Astrocyte (in vitro differentiated cells and primary cell): ENCODE data around the gene KCND2. TPM values are rescaled to one million over a fixed set of nuclear protein-coding genes. Genes with fewer than 3 reads are reported as not detected.
A peak's percentile ranks its signal among the peaks of the same experiment; 100 is the strongest.

Experiments
- DNase-seq: peaks from one replicate; pipeline ENCODE4 v3.0.0-alpha.2; 2010; ENCODE audit warnings: low read depth
- FAIRE-seq: peaks from 2 replicates; lab custom pipeline; 2011; peaks lifted over from hg19 to GRCh38; lab: Jason Lieb, UNC
- H2AFZ ChIP-seq: 2 replicates; pipeline ENCODE4 v1.6.0; 2012; ENCODE audit warnings: low read depth, low read length, inconsistent platforms
- H3K27ac ChIP-seq: 2 replicates; pipeline ENCODE4 v1.5.1; 2011; ENCODE audit warnings: low read depth, low read length, inconsistent platforms
- H3K27me3 ChIP-seq: 2 replicates; pipeline ENCODE4 v1.6.0; 2011; ENCODE audit warnings: low read length, inconsistent platforms; ENCODE audit not compliant: insufficient read depth
- H3K36me3 ChIP-seq: 2 replicates; pipeline ENCODE4 v1.5.1; 2011; ENCODE audit warnings: low read length, inconsistent platforms; ENCODE audit not compliant: insufficient read depth
- H3K4me1 ChIP-seq: 2 replicates; pipeline ENCODE4 v1.5.1; 2011; ENCODE audit warnings: low read length, inconsistent platforms; ENCODE audit not compliant: insufficient read depth
- H3K4me2 ChIP-seq: 2 replicates; pipeline ENCODE4 v1.6.0; 2012; ENCODE audit warnings: low read length, inconsistent platforms
- H3K4me3 ChIP-seq: 2 replicates; pipeline ENCODE4 v1.5.1; 2011; ENCODE audit warnings: low read depth, mild to moderate bottlenecking, low read length, inconsistent platforms; ENCODE audit not compliant: insufficient read depth
- H3K79me2 ChIP-seq: 2 replicates; pipeline ENCODE4 v1.6.0; 2012; ENCODE audit warnings: mild to moderate bottlenecking, low read length, inconsistent platforms; ENCODE audit not compliant: insufficient read depth
- H3K9ac ChIP-seq: 2 replicates; pipeline ENCODE4 v1.6.0; 2012; ENCODE audit warnings: mild to moderate bottlenecking, low read length, inconsistent platforms
- H3K9me3 ChIP-seq: 2 replicates; pipeline ENCODE4 v1.5.1; 2012; ENCODE audit warnings: low read depth, mild to moderate bottlenecking, low read length, inconsistent platforms; ENCODE audit not compliant: insufficient read depth
- H4K20me1 ChIP-seq: 2 replicates; pipeline ENCODE4 v1.6.0; 2012; ENCODE audit warnings: low read length, inconsistent platforms; ENCODE audit not compliant: insufficient read depth
- H3K27ac Mint-ChIP-seq: one replicate; pipeline ENCODE4 v1.8.0; 2021; ENCODE audit warnings: mild to moderate bottlenecking, mixed read lengths; ENCODE audit not compliant: unreplicated experiment
- H3K27me3 Mint-ChIP-seq: one replicate; pipeline ENCODE4 v1.8.0; 2021; ENCODE audit warnings: low read depth, mixed read lengths; ENCODE audit not compliant: unreplicated experiment
- H3K36me3 Mint-ChIP-seq: one replicate; pipeline ENCODE4 v1.8.0; 2021; ENCODE audit warnings: low read depth, mixed read lengths; ENCODE audit not compliant: unreplicated experiment
- H3K4me1 Mint-ChIP-seq: one replicate; pipeline ENCODE4 v1.8.0; 2021; ENCODE audit warnings: low read depth, mixed read lengths; ENCODE audit not compliant: unreplicated experiment
- H3K4me3 Mint-ChIP-seq: one replicate; pipeline ENCODE4 v1.8.0; 2021; ENCODE audit warnings: mild to moderate bottlenecking, moderate library complexity, mixed read lengths; ENCODE audit not compliant: unreplicated experiment
- H3K9me3 Mint-ChIP-seq: one replicate; pipeline ENCODE4 v1.8.0; 2021; ENCODE audit warnings: mild to moderate bottlenecking, mixed read lengths; ENCODE audit not compliant: unreplicated experiment
- CTCF ChIP-seq: IDR thresholded peaks from 2 replicates; pipeline ENCODE4 v1.5.1; 2011; ENCODE audit warnings: low read depth, mild to moderate bottlenecking, inconsistent platforms, low read length, moderate library complexity; ENCODE audit not compliant: insufficient read depth
- EZH2 ChIP-seq: IDR thresholded peaks from 2 replicates; pipeline ENCODE4 v1.6.1; 2012; ENCODE audit warnings: mild to moderate bottlenecking, low read length, inconsistent platforms; ENCODE audit not compliant: insufficient read depth
- total RNA-seq: library from RNA; stranded (reverse); gene quantifications from 2 replicates; pipeline ENCODE4 v1.2.1, GENCODE V29; 2021

Gene KCND2
- total RNA-seq, 1 donor from 2014 or later, result 0.30 TPM

GRCh38 chr7:120553491-120553890 lies 280.5 kb downstream of the KCND2 start:
- Histone ChIP-seq H3K9ac (no peak overlapping the region), H3K9me3 (no peaks in the 10 kb centered on the region), H3K36me3 (no peaks in the 10 kb centered on the region), H3K4me3 (no peak overlapping the region), H3K4me2 (no peak overlapping the region), H4K20me1 (no peaks in the 10 kb centered on the region), H3K4me1 (no peaks in the 10 kb centered on the region), H2AFZ (no peak overlapping the region), H3K79me2 (no peaks in the 10 kb centered on the region), H3K27me3 (peaks cover 2% of the 10 kb centered on the region), H3K27ac (no peak overlapping the region)
- TF ChIP-seq EZH2, result no peak
- no peak for TF ChIP-seq CTCF
- Mint-ChIP-seq H3K27ac (no peak overlapping the region), H3K4me1 (no peaks in the 10 kb centered on the region), H3K4me3 (no peak overlapping the region), H3K36me3 (no peaks in the 10 kb centered on the region), H3K27me3 (no peaks in the 10 kb centered on the region), H3K9me3 (no peaks in the 10 kb centered on the region)
- FAIRE-seq, result no peak
- no peak for DNase-seq

- TF ChIP-seq EZH2 (no peak), CTCF (peak; percentile 80)
- no peak overlapping the region for H3K4me2 ChIP-seq
- no peak overlapping the region for H2AFZ ChIP-seq
- Mint-ChIP-seq H3K36me3 (no peaks in the 10 kb centered on the region), H3K27me3 (no peaks in the 10 kb centered on the region), H3K4me3 (no peak overlapping the region), H3K9me3 (no peaks in the 10 kb centered on the region), H3K27ac (no peak overlapping the region), H3K4me1 (no peaks in the 10 kb centered on the region)
- H3K4me1 ChIP-seq, result no peaks in the 10 kb centered on the region
- no peaks in the 10 kb centered on the region for H4K20me1 ChIP-seq
- peaks cover 2% of the 10 kb centered on the region for H3K27me3 ChIP-seq
- no peaks in the 10 kb centered on the region for H3K79me2 ChIP-seq
- no peak overlapping the region for H3K9ac ChIP-seq
- no peaks in the 10 kb centered on the region for H3K36me3 ChIP-seq
- DNase-seq (peak; percentile 29), FAIRE-seq (no peak)
- no peak overlapping the region for H3K27ac ChIP-seq
- no peak overlapping the region for H3K4me3 ChIP-seq
- H3K9me3 ChIP-seq, result no peaks in the 10 kb centered on the region
Measured at GRCh38 chr7:120554960-120555571, 282.1 kb downstream of the KCND2 start.

- Histone ChIP-seq H3K4me2 (no peak overlapping the region), H3K4me3 (no peak overlapping the region), H3K36me3 (no peaks in the 10 kb centered on the region), H3K27me3 (no peaks in the 10 kb centered on the region), H3K27ac (no peak overlapping the region), H3K79me2 (no peaks in the 10 kb centered on the region), H4K20me1 (no peaks in the 10 kb centered on the region), H3K9me3 (no peaks in the 10 kb centered on the region), H3K9ac (no peak overlapping the region), H3K4me1 (no peaks in the 10 kb centered on the region), H2AFZ (no peak overlapping the region)
- FAIRE-seq, result no peak
- Mint-ChIP-seq H3K4me1 (no peaks in the 10 kb centered on the region), H3K4me3 (no peak overlapping the region), H3K27me3 (no peaks in the 10 kb centered on the region), H3K27ac (no peak overlapping the region), H3K36me3 (no peaks in the 10 kb centered on the region), H3K9me3 (no peaks in the 10 kb centered on the region)
- TF ChIP-seq CTCF (no peak), EZH2 (no peak)
- DNase-seq, result no peak
Measured at GRCh38 chr7:120564145-120564544, 291.2 kb downstream of the KCND2 start.
